Islet of Langerhans (tissue), 1 donor: ENCODE measurements around the gene ARHGAP19.

Experiments used
- FAIRE-seq: peaks from one replicate; lab custom pipeline; 2011; peaks lifted over from hg19 to GRCh38; lab: Jason Lieb, UNC

The ARHGAP19 gene, protein sequence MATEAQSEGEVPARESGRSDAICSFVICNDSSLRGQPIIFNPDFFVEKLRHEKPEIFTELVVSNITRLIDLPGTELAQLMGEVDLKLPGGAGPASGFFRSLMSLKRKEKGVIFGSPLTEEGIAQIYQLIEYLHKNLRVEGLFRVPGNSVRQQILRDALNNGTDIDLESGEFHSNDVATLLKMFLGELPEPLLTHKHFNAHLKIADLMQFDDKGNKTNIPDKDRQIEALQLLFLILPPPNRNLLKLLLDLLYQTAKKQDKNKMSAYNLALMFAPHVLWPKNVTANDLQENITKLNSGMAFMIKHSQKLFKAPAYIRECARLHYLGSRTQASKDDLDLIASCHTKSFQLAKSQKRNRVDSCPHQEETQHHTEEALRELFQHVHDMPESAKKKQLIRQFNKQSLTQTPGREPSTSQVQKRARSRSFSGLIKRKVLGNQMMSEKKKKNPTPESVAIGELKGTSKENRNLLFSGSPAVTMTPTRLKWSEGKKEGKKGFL

DNA sequence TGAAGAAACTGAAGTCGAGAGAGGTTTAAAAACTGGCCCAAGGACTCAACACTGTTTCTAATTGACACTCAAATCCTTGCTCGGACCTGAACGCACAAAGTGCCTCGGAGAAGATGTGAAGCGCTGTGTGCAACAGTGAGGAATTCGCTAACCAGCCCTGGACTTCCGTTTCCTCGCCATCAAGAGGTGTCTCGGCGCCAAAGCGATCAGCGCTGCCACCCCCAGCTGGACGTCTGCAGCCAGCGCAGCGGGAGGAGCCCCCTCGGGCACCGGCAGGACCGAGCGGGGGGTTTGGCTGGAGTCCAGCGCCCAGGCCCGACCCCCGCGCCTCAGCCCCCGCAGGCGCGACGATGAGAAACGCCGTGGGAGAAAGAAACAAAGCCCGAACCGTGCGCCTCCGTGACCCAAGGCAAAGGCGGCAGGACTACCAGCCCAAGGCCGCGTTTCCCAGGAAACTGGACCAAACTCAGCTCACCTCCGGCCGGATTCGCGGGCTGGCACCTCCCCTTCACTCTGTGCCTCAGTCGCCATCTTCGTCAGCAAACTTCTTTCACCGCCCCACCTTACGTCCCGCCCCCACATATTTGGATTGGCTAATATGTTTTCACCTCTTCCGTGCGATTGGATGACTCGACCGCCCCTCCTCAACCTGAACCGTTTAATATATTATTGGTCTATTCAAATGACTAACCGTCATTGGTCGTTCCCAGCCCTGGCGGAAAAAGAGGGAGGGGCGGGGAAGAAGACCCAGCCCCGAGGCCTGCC lies at the start of gene ARHGAP19:
ARHGAP19 (minus strand) TSS at position 541 of the 765 bp plus-strand sequence; CDS start at position 531, 10 bp downstream.
- peak; percentile 77 for FAIRE-seq

DNA sequence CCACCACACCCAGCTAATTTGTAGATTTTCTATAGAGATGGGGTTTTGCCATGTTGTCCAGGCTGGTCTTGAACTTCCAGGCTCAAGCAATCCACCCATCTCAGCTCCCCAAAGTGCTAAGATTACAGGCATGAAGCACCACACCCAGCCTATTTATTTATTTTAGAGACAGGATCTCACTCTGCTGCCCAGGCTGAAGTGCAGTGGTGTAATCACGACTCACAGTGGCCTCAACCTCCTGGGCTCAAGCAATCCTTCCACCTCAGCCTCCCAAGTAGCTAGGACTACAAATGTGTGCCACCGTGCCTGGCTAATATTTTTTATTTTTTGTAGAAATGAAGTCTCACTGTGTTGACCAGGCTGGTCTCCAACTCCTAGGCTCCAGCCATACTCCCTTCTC lies 49.0 kb upstream of the ARHGAP19 start:
- FAIRE-seq: no peak

DNA sequence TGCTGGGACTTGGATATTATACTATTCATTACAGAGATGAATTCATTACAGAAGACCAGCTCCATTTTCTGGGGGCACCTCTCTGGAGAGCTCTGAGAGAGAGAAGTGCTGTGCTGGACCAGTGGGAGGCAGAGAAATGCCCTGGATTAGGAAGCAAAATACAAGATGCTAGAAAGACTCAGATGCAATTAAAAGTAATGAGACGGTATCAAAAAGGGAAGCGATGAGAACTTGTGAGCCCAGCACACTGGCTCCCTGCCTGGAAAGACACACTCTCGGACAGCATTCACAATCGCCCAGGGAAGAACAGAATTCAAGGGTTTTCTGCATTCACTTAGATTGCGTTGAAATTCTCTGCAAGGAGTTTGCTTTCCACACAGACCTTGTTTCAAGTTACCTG lies 45.6 kb upstream of the ARHGAP19 start:
- FAIRE-seq: no peak

DNA sequence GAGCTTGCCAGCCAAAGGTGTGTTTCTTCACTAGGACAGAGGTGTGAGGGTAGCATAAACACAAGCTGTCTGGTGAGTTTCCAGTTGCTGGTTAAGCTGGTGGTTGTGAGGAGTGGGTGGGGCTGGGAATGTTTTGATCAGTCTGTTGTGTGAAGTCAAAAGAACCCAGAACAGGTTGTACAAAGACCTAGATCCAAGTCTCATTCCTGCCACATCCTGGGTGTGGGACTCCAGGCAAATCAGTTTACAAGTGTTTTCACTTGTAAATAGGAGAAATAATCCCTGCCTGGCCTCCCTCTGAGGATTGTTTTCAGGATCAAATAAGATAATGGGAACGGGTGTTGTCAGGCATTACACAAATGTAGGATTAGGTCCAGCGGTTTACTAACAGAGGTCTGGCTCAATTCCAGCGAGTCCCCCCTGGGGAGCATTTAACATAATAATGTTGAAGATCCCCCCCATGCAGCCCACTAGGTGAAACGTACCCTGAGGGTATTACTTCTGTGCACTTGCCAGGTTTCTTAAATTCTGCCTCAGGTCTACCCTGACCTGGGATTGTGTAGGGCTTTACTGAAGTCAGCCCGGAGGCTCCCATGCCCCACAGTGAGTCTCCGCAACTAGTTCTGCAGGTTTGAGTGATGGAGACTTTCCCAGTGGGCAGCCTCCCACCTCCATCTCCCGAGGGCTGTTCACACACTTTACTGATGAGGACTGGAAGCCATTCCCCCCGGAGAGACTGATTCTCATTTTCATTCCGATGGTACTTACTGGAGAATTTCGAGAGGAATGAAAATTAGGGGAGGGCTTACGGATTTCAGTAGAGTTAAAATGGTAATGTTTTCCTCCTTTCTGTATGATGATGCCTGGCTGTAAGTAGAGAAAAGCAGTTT lies 44.8 kb upstream of the ARHGAP19 start:
- FAIRE-seq: no peak

DNA sequence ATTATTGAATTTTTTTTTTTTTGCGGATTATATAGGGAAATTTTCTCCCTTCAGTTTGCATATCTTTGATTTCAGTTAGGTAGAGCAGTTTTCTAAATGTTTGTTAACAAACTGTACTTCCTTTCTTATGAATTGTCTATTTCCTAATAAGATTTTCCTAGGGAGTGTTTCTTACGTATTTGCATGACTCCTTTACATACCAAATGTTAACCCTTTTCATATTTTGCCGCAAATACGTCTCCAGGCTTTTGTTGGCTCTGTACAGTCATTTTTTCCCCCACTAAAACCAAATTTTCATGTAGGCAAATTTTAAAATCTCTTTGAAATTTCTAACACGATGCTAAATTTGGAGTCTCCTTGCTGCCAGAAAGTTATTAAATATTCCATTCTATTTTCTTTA lies 44.0 kb upstream of the ARHGAP19 start:
- no peak for FAIRE-seq

DNA sequence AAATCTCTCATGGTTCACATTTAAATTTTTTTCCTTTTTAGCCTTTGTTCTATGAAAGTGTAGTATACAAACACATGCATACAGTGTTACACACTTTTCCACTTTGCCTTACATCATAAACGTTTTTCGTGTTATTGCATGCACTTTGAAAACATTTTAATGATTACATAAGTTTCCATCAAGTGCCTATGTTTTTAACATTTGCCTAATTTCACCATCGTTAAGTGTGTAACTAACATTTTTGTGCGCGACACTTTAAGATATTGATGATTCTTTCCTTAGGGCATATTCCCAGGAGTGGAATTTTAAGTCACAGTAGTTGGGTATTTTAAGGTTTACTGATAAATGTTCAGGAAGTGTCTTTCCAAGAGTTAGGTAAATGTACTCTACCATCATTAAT lies 43.6 kb upstream of the ARHGAP19 start:
- no peak for FAIRE-seq

DNA sequence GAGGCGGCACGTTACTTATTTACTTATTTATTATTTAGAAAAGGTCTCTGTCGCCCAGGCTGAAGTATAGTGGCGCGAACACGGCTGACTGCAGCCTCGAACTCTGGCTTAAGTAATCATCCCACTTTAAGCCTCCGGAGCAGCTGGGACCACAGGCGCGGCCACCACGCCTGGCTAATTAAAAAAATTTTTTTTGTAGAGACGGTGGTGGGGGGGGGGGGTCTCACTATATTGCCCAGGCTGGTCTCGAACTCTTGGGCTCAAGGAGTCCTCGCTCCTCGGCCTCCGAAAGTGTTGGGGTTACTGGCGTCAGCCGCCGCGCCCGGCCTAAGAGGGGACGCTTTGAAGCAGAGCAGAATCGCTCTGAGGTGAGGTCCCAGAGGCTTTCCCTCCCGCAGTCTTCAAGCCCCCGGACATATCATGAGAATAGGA lies 42.8 kb upstream of the ARHGAP19 start:
- no peak for FAIRE-seq

DNA sequence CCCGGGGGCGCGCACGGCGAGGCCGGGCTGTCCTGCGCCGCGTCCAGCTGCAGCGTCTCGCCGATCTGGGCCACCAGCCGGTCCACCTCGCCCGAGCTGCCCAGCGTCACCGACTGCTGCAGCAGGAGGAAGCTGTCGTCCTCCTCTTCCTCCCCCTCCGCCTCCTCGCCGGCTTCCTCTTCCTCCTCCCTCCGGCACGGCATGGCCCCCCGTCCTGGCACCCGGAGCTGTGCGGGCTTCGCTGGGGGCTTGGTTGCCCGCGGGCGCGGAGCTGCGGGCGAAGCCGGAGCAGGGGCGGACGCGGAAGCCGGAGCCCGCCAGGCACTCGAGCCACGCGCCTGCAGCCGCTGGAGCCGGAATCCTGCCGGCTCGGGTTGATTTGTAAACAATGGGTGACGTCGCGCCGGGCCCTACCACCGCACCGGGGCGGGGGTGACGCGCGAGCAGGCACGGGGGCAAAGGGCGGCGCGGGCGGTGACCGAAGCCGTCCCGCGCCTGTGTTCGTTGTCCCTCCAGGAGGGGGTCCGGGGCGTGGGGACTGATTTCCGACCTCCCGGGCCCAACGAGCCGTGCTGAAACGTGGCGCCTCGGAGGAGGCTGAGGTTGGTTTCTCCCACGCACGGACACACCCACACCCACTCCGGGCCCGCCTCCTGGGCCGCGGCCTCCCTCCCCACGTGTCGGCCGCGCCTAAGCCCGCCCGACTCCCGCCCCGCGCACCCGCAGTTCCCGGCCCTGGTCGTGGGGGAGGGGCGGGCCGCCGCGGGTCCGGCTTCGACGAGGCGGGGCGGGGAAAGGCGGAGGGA lies 42.1 kb upstream of the ARHGAP19 start, which contains the start of gene FRAT2:
FRAT2 (minus strand) TSS at position 360 of the 806 bp plus-strand sequence; CDS start at position 203, 157 bp downstream.
- FAIRE-seq: no peak

DNA sequence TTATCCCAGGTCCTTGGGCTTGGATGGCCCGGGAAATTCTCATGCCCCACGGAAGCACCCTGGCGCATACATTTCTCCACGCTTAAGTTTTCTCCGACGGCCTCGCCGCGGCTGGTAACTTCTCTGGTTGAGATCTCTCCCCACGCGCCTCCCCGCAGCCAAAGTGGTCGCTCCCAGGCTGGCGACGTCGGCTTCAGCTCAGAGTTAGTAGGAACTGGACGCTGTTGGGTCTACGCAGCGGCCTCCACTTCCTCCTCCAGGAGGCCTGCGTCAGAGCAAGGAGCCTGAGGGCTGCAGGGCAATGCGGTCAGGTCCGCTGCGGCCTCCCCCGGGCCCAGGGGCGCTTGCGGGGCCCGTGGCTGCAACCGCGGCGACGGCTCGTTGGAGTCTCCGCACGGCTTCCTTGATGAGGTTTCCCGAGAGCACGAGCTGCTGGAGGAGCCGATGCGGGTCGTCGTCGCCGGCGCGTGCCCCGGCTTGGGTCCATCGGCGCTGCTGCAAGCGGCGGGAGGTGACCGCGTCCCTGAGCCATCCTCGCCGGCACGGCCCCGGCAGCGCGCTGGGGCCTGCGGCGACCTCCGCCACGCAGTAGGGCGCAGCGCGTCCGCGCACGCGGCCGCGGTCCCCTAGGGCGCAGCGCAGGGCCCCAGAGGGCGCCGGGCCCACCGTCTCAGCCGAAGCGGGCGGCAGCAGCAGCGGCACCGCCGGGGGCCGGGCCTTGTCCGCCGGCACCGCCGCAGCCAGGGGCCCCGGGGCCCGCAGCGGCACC lies 41.3 kb upstream of the ARHGAP19 start:
- FAIRE-seq: no peak

DNA sequence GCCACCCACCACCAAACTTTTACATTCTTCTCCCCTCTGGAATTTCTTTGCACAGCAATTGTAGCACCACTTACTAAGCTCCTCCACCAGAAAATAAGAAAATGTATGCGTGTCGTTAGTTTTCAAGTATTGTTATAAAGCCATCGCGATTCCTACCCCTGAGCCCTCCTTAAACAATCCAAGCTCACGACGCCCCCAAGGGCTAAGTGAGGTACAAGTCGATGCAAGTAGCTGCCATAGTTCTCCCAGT lies 40.8 kb upstream of the ARHGAP19 start:
- no peak for FAIRE-seq

DNA sequence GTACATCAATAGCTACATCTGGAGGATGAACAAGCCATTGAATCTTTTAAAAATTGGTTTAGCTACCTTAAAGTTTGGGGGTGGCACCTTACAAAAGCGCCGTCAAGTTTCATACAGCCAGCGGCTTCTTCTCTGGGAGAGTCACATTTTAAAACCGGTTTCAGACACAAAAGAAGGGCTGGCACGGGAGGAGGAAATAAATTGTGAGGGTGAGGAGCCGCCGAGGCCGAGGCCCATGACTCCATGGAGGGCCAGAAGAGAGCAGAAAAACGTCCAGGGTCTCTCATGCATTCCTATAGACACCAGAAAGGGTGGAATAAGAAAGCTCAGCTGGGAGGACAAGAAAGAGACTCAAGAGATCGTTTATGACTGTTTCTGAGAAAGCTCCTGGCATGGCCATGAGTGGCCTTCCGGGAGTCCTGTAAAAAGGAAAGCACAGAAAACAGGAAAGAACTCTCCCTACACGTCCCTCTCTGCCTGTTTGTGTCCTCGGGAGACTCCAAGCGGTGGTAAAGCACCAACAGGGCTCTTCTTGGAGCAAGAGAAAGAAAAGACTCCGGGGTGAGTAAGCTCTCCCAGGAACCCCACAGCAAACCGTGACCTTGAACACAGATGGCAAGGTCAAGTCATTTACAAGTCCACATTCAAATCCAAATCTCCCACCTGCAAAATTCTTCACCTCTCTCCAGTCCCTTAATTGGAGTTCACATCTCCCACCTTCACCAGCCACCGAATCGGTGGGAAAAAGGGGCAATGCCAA lies 40.3 kb upstream of the ARHGAP19 start:
- no peak for FAIRE-seq

DNA sequence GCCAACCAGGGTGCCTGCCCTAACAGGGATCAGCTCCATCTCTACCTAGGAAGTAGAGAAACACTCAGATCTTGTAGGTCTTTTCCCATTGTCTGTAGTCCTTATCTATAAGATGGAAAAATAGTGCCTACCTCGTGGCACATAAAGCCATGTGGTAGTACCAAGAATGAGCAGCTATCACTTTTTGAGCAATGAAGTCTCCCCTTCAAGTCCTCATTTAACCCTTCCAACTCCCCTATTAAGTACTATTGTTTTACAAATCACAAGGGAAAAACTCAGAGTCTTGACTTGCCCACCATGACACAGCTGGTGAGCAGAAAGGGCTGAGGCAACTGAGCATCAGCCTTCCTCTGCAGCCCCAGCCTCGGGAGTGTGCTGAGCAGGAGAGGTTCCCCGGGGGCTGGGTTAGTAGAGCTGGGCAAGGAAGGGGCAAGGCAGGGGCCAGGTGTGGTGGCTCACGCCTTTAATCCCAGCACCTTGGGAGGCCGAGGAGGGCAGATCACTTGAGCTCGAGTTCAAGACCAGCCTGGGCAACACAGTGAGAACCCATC lies 38.8 kb upstream of the ARHGAP19 start:
- FAIRE-seq: no peak

DNA sequence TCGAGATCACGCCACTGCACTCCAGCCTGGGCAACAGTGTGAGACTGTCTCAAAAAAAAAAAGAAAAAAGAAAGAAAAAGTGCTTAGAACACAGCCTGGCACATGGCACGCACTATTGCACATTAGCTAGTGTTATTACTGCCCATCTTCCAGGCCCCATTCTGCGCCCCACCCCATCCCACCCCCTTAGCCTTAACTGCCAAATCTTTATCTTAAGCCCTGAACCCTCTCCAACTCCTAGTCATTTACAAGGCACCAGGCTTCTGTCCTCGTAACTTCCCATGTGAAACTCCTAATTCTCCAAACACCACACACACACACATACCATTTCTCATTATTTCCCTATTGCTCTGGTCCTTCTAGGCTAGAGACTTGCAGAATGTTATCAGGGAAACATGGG lies 37.3 kb upstream of the ARHGAP19 start:
- no peak for FAIRE-seq

DNA sequence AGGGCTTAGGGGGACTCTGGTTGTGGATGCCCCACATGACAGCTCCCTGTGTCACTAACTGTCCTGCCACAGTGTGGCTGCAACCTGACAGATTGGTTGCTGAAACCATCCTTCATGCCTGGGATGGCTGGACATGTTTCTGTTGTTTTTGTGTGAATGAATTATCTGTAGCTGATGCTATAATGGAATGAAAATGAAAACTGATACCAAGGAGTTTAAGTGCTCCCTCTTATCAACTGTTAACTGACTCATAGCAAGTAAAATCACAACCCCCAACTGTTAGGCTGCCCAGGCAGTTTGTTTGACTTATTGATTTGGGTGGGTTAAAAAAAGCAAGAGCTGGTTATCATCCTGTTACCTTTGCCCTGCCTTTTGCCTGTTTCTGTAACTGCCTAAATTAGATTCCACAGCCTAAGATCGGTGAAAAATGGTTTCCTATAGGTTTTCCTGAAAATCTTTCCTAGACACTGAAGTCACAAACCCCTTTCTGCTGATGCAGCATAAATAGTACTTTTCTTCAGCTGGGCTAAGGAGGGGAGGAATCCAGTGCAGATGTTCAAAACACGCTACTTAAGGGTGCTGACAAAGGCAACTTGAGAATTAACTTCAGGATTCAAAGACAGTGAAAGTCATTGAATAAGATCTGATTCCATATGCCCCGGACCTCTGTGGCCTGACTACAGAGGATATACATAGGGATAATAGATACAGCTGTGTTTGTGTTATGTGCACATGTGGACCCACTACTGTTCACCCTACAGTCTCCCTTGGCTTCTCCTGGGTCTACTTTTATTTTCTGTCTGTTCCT lies 36.4 kb upstream of the ARHGAP19 start:
- no peak for FAIRE-seq

DNA sequence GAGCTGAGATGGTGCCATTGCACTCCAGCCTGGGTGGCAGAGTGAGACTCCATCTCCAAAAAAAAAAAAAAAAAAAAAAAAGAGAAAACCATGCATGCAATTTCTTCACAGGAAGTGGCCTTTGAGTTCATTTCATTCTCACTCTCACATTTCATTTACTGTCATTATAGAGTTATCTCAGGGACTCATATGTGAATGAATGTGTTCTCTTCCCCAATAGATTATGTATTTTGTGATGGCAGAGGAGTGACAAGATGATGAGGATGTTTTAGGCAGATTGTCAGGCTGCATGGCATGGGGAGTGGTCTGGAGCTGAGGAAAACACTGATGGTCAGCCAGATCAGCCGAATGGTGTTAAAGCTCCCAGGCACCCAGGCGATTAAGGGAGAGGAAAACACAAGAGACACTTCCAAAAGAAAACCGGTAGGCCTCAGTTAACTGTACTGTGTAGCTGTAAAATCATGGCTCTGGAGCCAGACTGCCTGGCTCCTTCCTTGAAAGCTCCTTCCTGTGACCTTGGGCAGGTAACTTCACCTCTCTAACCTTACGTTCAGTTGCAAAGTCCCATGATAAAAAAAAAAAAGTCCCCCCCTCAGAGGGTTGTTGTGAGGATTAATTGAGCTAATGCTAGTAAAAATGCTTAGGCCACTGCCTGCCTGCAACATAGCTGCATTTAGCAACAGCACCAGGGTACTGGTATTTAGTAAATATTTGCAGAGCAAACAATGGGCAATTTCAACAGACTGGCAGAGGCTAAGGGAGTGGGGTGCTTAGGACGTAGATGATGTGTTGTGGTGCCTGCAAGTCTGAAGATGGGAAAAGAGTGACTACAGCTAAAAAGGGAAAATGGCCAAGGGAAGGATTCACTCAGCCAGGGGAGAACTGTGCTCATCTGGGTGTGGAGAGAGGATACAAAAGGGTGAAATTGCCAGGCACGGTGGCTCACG lies 35.2 kb upstream of the ARHGAP19 start:
- no peak for FAIRE-seq

DNA sequence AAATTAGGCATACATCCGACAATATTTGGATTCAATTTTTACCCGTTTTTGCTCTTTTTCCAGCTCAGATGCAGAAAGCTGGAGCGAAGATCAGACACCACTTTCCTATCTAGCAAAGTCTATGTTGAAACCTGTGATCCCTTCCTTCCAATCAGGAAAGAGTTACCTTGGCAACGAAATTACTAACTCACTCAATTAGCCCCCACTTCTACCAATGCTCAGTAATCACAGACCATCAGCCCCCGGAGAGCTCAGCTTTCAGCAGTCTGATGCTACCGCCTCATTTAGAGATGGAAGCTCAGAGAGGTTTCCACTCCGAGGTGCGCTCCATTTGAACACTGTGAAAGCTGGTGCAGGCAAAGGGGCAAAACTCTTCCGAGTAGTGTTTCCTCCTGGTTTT lies 33.3 kb upstream of the ARHGAP19 start:
- no peak for FAIRE-seq

DNA sequence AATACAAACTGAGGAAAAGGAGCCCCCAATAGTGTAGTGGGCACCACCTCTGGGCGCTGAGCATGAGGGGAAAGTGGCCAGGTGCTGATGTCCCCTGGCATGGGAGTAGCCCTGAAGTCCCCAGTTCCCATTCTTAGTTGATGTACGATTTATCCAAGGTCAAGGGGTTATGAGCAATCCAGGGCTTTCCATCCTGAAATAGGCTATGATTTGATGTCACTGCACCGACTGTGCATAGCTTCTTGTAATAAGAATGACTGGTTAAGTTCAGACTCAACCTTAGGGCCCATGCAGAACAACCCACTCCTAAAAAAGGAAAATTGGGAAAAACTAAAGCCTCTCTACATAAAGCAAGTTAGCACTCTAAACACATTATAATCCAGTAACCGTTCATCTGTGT lies 31.1 kb upstream of the ARHGAP19 start:
- FAIRE-seq: no peak

DNA sequence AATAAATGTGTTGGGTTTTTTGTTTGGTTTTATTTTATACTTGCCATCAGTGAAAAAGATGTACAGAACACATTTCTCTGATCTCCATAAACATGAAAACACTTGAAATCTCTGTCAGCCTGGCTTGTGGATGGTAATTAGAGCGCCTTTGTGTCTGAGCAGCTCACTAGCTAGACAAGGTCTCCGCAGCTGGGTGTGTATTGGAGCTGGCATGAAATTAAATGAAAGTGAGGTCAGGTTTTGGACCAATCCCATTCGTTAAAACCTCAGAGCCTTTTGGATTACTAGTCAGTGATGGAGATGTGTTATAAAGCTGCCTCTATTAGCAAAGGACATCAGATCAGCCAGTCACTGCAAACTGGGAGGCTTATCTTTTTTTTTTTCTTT lies 29.4 kb upstream of the ARHGAP19 start:
- no peak for FAIRE-seq
